Endodermal cell (in vitro differentiated cells): ENCODE data around the gene VAV3. TPM values are rescaled to one million over a fixed set of nuclear protein-coding genes. Genes with fewer than 3 reads are reported as not detected.
A peak's percentile ranks its signal among the peaks of the same experiment; 100 is the strongest.

Source experiments
- DNase-seq: peaks from one replicate; pipeline ENCODE4 v3.0.0-alpha.2; 2017
- H3K27ac ChIP-seq: 2 replicates; pipeline ENCODE4 v1.5.1; 2013; ENCODE audit warnings: mild to moderate bottlenecking, low read depth, low read length, moderate library complexity
- H3K27me3 ChIP-seq: 2 replicates; pipeline ENCODE4 v1.6.1; 2013; ENCODE audit warnings: mild to moderate bottlenecking, low read length, moderate library complexity; ENCODE audit not compliant: insufficient read depth, control insufficient read depth, poor library complexity, severe bottlenecking
- H3K36me3 ChIP-seq: 2 replicates; pipeline ENCODE4 v1.7.0; 2013; ENCODE audit warnings: mild to moderate bottlenecking, low read length, moderate library complexity; ENCODE audit not compliant: control insufficient read depth, insufficient read depth
- H3K4me1 ChIP-seq: one replicate; pipeline ENCODE4 v1.7.0; 2013; ENCODE audit warnings: low read length; ENCODE audit not compliant: control insufficient read depth, insufficient read depth
- H3K4me3 ChIP-seq: 2 replicates; pipeline ENCODE4 v1.5.1; 2013; ENCODE audit warnings: mild to moderate bottlenecking, low read length, moderate library complexity
- H3K9ac ChIP-seq: 2 replicates; pipeline ENCODE4 v1.6.1; 2013; ENCODE audit warnings: mild to moderate bottlenecking, low read length, moderate library complexity; ENCODE audit not compliant: poor library complexity, severe bottlenecking; ENCODE audit errors: extremely low read depth
- H3K9me3 ChIP-seq: 2 replicates; pipeline ENCODE4 v1.6.1; 2013; ENCODE audit warnings: mild to moderate bottlenecking, low read length, moderate library complexity; ENCODE audit not compliant: control insufficient read depth
- H3K27ac Mint-ChIP-seq: 2 replicates; pipeline ENCODE4 v1.8.0; 2020; ENCODE audit warnings: mixed read lengths
- H3K27me3 Mint-ChIP-seq: 2 replicates; pipeline ENCODE4 v1.8.0; 2021; ENCODE audit warnings: mild to moderate bottlenecking, mixed read lengths; ENCODE audit not compliant: insufficient read depth
- H3K36me3 Mint-ChIP-seq: 2 replicates; pipeline ENCODE4 v1.8.0; 2020; ENCODE audit warnings: low read depth, mixed read lengths
- H3K4me1 Mint-ChIP-seq: 2 replicates; pipeline ENCODE4 v1.8.0; 2020; ENCODE audit warnings: mixed read lengths
- H3K4me3 Mint-ChIP-seq: 2 replicates; pipeline ENCODE4 v1.8.0; 2020; ENCODE audit warnings: mild to moderate bottlenecking, moderate library complexity, mixed read lengths
- H3K9me3 Mint-ChIP-seq: 2 replicates; pipeline ENCODE4 v1.8.0; 2020; ENCODE audit warnings: mild to moderate bottlenecking, mixed read lengths
- WGBS, 2 experiments: methylation state at CpG; one replicate each; pipeline versions ENCODE4 v1.1.5 to v1.1.7; 2013; ENCODE audit warnings: missing lambda C conversion rate in 2 of 2, mixed read lengths in 1 of 2; ENCODE audit not compliant: insufficient coverage in 1 of 2, insufficient read length in 1 of 2; 5-methylcytosine and 5-hydroxymethylcytosine counted together
- total RNA-seq, 2 donors: library from RNA; stranded (reverse); fragmentation: NEBNext Ultra II Directional in 1 of 2; extraction: Animal tissue kit (Norgen Biotek cat#: 25700) in 1 of 2; gene quantifications; 2 replicates in 1 of 2; 3 replicates in 1 of 2; pipeline ENCODE4 v1.2.1, GENCODE V29; 2021
- TF ChIP-seq, protein P1 (sequence below): fragments of 200-600 bp; sonication (generic); conservative IDR thresholded peaks from 2 replicates; pipeline ENCODE4 v1.5.0; 2021; ENCODE audit warnings: antibody characterized with exemption, mild to moderate bottlenecking

Gene VAV3
- total RNA-seq, 2 donors from 2014 or later = 6.9 to 9.6 TPM

GRCh38 chr1:107807405-107807804, 157.6 kb downstream of the VAV3 start:
- Mint-ChIP-seq H3K9me3 (no peaks in the 10 kb centered on the region), H3K36me3 (no peaks in the 10 kb centered on the region), H3K4me1 (peaks cover 29% of the 10 kb centered on the region), H3K27me3 (no peaks in the 10 kb centered on the region), H3K27ac (no peak overlapping the region), H3K4me3 (no peak overlapping the region)
- no peak for DNase-seq
- Histone ChIP-seq H3K9ac (no peak overlapping the region), H3K27me3 (no peaks in the 10 kb centered on the region), H3K9me3 (no peaks in the 10 kb centered on the region), H3K4me1 (no peaks in the 10 kb centered on the region), H3K27ac (no peak overlapping the region), H3K36me3 (no peaks in the 10 kb centered on the region), H3K4me3 (no peak overlapping the region)
- TF ChIP-seq, protein P1, sequence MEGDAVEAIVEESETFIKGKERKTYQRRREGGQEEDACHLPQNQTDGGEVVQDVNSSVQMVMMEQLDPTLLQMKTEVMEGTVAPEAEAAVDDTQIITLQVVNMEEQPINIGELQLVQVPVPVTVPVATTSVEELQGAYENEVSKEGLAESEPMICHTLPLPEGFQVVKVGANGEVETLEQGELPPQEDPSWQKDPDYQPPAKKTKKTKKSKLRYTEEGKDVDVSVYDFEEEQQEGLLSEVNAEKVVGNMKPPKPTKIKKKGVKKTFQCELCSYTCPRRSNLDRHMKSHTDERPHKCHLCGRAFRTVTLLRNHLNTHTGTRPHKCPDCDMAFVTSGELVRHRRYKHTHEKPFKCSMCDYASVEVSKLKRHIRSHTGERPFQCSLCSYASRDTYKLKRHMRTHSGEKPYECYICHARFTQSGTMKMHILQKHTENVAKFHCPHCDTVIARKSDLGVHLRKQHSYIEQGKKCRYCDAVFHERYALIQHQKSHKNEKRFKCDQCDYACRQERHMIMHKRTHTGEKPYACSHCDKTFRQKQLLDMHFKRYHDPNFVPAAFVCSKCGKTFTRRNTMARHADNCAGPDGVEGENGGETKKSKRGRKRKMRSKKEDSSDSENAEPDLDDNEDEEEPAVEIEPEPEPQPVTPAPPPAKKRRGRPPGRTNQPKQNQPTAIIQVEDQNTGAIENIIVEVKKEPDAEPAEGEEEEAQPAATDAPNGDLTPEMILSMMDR = no peak
- WGBS, 2 experiments = 88 to 89% methylated on average over 1 of the region's 1 CpG

- Histone ChIP-seq H3K4me1 (no peaks in the 10 kb centered on the region), H3K9ac (no peak overlapping the region), H3K9me3 (no peaks in the 10 kb centered on the region), H3K27ac (no peak overlapping the region), H3K27me3 (no peaks in the 10 kb centered on the region), H3K4me3 (no peak overlapping the region), H3K36me3 (no peaks in the 10 kb centered on the region)
- 73 to 82% methylated on average over 2 to 4 of the region's 4 CpGs for WGBS, 2 experiments
- H3K27me3 Mint-ChIP-seq = no peaks in the 10 kb centered on the region
- peaks cover 29% of the 10 kb centered on the region for H3K4me1 Mint-ChIP-seq
- H3K9me3 Mint-ChIP-seq = no peaks in the 10 kb centered on the region
- no peaks in the 10 kb centered on the region for H3K36me3 Mint-ChIP-seq
- DNase-seq = no peak
- TF ChIP-seq, protein P1 = no peak
- H3K27ac Mint-ChIP-seq = no peak overlapping the region
- H3K4me3 Mint-ChIP-seq = no peak overlapping the region
Measured at GRCh38 chr1:107806902-107807301, 158.1 kb downstream of the VAV3 start.

DNA sequence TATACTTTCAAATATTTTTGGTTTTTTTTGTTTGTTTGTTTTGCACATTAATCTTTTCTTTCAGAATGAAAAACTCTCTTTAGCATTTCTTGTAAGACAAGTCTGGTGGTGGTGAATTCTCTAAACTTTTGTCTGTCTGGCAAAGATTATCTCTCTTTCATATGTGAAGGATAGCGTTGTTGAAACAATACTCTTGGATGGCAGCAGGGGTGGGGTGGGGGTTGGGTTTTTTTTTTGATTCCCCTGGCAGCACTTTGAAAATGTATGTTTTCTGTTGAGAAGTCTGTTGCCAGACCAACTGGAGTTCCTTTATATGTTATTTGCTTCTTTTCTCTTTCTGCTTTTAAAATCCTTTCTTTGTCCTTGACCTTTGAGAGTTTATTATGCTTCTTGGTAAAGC, 160.2 kb downstream of the VAV3 start:
- DNase-seq = no peak
- no peaks in the 10 kb centered on the region for H3K27me3 Mint-ChIP-seq
- H3K4me3 Mint-ChIP-seq = no peak overlapping the region
- H3K27ac Mint-ChIP-seq = peak overlapping the region; percentile 19
- peaks cover 7% of the 10 kb centered on the region for H3K9me3 Mint-ChIP-seq
- H3K27ac ChIP-seq = no peak overlapping the region
- WGBS, 2 experiments = 17% methylated on average over 1 of the region's 1 CpG; no CpG with 5 or more reads in 1 of the 2 experiments
- H3K4me1 Mint-ChIP-seq = peaks cover 27% of the 10 kb centered on the region
- H3K9me3 ChIP-seq = peaks cover 6% of the 10 kb centered on the region
- TF ChIP-seq, protein P1 = no peak
- no peaks in the 10 kb centered on the region for H3K27me3 ChIP-seq
- H3K4me1 ChIP-seq = no peaks in the 10 kb centered on the region
- H3K9ac ChIP-seq = no peak overlapping the region
- H3K36me3 ChIP-seq = no peaks in the 10 kb centered on the region
- no peak overlapping the region for H3K4me3 ChIP-seq
- H3K36me3 Mint-ChIP-seq = no peaks in the 10 kb centered on the region
